Ectodermal cell (in vitro differentiated cells): ENCODE measurements around the gene SLC8A1.

Experiments used
- H3K27ac ChIP-seq: 2 replicates; pipeline ENCODE4 v1.7.0; 2013; ENCODE audit warnings: mild to moderate bottlenecking, low read depth, low read length; ENCODE audit not compliant: insufficient read depth, poor library complexity, severe bottlenecking
- H3K27me3 ChIP-seq: 2 replicates; pipeline ENCODE4 v1.7.0; 2013; ENCODE audit warnings: mild to moderate bottlenecking, low read length; ENCODE audit not compliant: insufficient read depth, control insufficient read depth, poor library complexity, severe bottlenecking
- H3K36me3 ChIP-seq: one replicate; pipeline ENCODE4 v1.7.0; 2013; ENCODE audit warnings: low read length; ENCODE audit not compliant: control insufficient read depth, insufficient read depth
- H3K4me1 ChIP-seq: one replicate; pipeline ENCODE4 v1.7.0; 2013; ENCODE audit warnings: low read length; ENCODE audit not compliant: control insufficient read depth, insufficient read depth
- H3K4me3 ChIP-seq: 2 replicates; pipeline ENCODE4 v1.7.0; 2013; ENCODE audit warnings: low read depth, low read length, control low read depth; ENCODE audit not compliant: insufficient read depth
- H3K9me3 ChIP-seq: 2 replicates; pipeline ENCODE4 v1.7.0; 2013; ENCODE audit warnings: mild to moderate bottlenecking, low read length, moderate library complexity; ENCODE audit not compliant: control insufficient read depth
- WGBS, 2 experiments: methylation state at CpG; one replicate each; pipeline ENCODE4 v1.1.7; 2013; ENCODE audit warnings: missing lambda C conversion rate in 2 of 2; 5-methylcytosine and 5-hydroxymethylcytosine counted together

SLC8A1 gene

DNA sequence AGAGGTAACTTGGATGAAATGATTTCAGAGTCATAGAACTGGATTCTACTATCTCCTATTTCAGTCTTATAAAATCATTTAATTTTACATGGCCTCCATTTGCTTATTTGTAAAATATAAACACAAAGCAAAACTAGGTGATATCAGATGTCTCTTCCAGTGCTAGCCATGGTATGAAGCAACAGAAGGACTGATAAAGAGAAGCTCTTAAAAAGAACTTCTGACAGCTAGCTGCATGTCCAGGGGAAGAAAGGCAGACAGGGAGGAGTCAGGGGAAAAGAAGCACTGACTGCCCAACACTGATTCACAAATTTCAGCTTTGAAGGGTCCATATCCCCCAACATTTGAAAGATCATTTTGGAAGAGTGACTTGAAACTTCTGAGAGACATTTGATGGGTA is 6.4 kb downstream of the SLC8A1 start:
- no peak overlapping the region for H3K4me3 ChIP-seq
- H3K4me1 ChIP-seq, result no peaks in the 10 kb centered on the region
- no peaks in the 10 kb centered on the region for H3K9me3 ChIP-seq
- peaks cover 8% of the 10 kb centered on the region for H3K27me3 ChIP-seq
- H3K36me3 ChIP-seq, result no peaks in the 10 kb centered on the region
- no peak overlapping the region for H3K27ac ChIP-seq

DNA sequence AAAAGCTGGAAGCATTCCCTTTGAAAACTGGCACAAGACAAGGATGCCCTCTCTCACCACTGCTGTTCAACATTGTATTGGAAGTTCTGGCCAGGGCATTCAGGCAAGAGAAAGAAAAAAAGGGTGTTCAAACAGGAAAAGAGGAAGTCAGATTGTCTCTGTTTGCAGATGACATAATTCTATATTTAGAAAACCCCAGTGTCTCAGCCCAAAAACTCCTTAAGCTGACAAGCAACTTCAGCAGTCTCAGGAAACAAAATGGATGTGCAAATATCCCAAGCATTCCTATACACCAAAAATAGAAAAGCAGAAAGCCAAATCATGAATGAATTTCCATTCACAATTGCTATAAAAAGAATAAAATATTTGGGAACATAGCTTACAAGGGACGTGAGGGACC is 11.1 kb downstream of the SLC8A1 start:
- Histone ChIP-seq H3K27me3 (no peaks in the 10 kb centered on the region), H3K27ac (no peak overlapping the region), H3K4me3 (no peak overlapping the region), H3K4me1 (no peaks in the 10 kb centered on the region), H3K9me3 (no peaks in the 10 kb centered on the region), H3K36me3 (no peaks in the 10 kb centered on the region)
- WGBS, 2 experiments, result 86% methylated on average over 1 of the region's 1 CpG; no CpG with 5 or more reads in 1 of the 2 experiments

DNA sequence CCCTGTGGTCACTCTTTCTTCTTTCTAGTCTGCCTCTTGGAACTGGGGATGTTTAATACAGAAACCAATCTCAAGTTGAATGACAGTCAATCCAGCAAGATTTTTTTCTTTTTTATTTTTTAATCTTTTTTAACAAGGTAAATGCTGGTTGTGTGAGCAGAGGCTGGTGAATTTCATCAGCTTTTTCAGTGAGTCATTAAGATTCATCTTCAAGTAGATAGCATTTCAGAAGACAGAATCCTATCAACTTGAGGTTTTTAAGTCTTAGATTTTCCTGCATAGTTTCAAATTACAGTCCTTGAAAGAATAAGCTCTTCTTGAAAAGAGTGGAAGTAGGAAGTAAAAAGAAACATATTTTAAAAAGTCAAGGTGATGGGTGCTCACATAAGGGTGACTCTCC is 12.4 kb downstream of the SLC8A1 start:
- Histone ChIP-seq H3K36me3 (no peaks in the 10 kb centered on the region), H3K9me3 (no peaks in the 10 kb centered on the region), H3K4me1 (no peaks in the 10 kb centered on the region), H3K27ac (no peak overlapping the region), H3K4me3 (no peak overlapping the region), H3K27me3 (no peaks in the 10 kb centered on the region)

DNA sequence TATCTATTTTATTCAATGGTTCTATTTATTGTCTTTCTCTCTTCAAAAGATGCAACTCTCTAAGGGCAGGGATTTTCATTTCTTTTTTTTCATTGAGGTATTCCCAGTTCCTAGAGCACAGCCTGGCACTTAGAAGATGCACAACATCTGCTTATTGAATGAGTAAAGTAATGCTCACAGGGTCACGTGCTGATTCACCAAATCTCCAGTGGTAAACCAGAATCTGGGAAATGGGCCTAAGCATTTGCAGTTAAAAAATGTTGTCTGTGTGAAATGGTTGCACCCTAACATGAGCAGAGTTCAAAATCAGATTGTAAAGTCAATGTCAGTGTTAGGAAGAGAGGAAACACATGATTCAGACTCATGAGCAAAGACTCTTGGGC is 15.8 kb downstream of the SLC8A1 start:
- Histone ChIP-seq H3K27me3 (no peaks in the 10 kb centered on the region), H3K4me3 (no peak overlapping the region), H3K9me3 (no peaks in the 10 kb centered on the region), H3K36me3 (no peaks in the 10 kb centered on the region), H3K4me1 (no peaks in the 10 kb centered on the region), H3K27ac (no peak overlapping the region)
- WGBS, 2 experiments, result 94 to 97% methylated on average over 1 of the region's 1 CpG

DNA sequence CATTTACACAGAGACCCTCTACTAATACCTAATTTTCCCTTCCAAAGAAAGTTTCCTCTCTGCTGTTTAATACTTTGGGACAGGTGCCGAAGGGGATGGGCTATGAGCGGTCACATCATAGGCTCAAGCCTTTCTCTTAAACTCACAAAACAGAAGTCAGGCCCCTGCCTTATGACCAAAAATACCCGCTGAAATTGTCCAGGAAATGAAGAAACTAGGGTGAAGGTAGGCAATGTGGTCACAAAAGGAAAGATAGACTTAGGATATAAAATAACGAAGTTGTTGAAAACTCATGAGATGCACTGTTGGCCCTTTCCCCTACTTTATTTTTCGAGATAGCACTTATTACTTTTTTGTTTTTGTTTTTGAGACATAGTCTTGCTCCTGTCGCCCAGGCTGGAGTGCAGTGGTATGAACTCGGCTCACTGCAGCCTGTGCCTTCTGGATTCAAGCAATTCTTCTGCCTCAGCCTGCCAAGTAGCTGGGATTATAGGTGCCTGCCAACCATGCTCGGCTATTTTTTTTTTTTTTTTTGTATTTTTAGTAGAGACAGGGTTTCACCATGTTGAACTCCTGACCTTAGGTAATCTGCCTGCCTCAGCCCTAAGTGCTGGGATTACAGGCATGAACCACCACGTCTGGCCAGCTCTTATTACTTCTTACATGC is 16.3 kb downstream of the SLC8A1 start:
- Histone ChIP-seq H3K9me3 (no peaks in the 10 kb centered on the region), H3K4me3 (no peak overlapping the region), H3K27me3 (no peaks in the 10 kb centered on the region), H3K4me1 (no peaks in the 10 kb centered on the region), H3K27ac (no peak overlapping the region), H3K36me3 (no peaks in the 10 kb centered on the region)
- WGBS, 2 experiments, result 88 to 95% methylated on average over 9 of the region's 9 CpGs

DNA sequence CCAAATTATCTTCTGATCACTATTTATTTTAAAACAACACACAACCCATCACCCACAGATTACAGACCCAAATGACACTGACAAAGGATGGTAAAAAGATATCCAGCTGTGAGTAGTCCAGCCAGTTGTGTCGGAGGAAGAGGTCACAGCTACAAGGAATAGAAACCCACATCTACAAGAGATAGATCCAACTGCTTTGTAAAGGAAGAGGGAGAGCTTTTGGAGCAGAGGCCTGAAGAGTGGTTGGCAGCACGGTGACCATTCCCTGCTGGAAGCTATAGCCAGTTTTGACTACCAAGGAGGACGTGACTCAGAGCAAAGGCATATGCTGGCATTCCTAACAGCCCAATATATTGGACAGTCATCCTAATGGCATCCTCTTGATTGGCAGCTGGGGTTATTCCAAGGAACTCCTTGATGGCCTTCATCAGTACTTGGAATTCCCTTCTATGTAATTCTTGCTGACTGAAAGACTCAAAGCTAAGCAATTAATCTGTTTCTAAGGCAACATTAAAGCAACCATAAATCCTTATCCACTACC is 17.1 kb downstream of the SLC8A1 start:
- Histone ChIP-seq H3K4me3 (no peak overlapping the region), H3K4me1 (no peaks in the 10 kb centered on the region), H3K27ac (no peak overlapping the region), H3K36me3 (no peaks in the 10 kb centered on the region), H3K9me3 (no peaks in the 10 kb centered on the region), H3K27me3 (no peaks in the 10 kb centered on the region)
- 89% methylated on average over 3 of the region's 3 CpGs for WGBS, 2 experiments

DNA sequence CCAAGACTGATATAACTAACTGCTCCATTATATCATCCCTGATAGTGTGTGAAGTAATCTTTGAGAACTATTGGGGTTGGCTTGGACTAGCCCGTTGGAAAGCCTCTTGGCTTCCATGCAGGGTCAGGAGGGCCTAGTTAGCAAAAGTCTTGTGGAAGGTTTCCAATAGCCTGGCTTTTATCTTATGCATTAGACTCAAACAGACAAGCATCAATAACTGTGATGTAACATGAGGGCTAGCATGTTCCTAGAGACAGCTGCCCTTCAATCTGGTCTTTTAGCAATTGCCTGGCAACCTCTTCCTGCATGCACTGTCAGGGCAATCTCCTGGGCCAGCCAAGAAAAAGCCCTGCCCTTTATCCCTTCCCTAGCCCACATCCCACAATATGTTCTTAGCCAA is 18.2 kb downstream of the SLC8A1 start:
- WGBS, 2 experiments, result 85 to 100% methylated on average over 1 of the region's 1 CpG
- Histone ChIP-seq H3K27me3 (no peaks in the 10 kb centered on the region), H3K4me3 (no peak overlapping the region), H3K9me3 (no peaks in the 10 kb centered on the region), H3K36me3 (no peaks in the 10 kb centered on the region), H3K27ac (no peak overlapping the region), H3K4me1 (no peaks in the 10 kb centered on the region)

DNA sequence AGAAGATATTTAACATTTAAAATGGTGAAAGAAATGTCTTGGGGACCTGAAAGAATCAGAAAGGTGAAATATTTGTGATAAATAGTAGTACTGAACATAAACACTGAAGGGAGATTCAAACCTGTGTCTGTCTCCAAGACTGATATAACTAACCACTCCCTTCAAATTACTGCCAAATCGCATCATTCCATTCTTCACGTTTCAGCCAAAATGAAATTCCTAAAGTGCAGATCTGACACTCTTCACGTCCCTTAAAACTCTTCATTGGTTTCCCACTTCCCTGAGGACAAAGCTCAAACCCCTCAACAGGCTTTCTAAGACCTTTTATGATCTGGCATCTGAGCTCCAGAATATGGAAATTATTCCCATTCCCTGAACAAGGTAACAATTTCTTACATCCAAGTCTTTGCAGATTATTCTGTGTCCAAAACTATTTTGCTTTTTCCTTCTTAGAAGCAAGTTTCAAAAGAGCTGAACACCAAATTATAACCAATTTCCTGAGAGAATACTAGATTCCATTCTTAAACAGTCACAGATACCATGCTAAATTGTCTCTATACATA is 18.9 kb downstream of the SLC8A1 start:
- H3K36me3 ChIP-seq, result no peaks in the 10 kb centered on the region
- no peak overlapping the region for H3K27ac ChIP-seq
- 90 to 92% methylated on average over 3 of the region's 3 CpGs for WGBS, 2 experiments
- H3K4me1 ChIP-seq, result no peaks in the 10 kb centered on the region
- no peaks in the 10 kb centered on the region for H3K27me3 ChIP-seq
- no peaks in the 10 kb centered on the region for H3K9me3 ChIP-seq
- H3K4me3 ChIP-seq, result no peak overlapping the region

DNA sequence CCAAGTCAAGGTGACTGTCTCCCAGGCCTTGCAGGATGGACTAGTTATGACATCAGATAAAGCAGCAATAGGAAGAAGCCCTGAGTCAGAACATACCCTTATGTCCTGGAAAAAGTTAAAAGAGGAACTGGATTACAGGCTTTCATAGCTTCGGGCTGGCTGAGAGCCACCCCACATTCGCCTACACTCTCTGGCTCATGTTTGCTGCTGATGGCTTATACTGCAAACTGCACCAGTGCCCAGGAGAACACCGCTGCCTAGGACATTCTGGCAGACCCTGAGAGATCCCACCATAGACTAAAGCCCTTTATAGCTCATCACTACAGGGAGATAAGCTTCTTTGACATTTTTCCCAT is 20.3 kb downstream of the SLC8A1 start:
- H3K27me3 ChIP-seq, result no peaks in the 10 kb centered on the region
- H3K9me3 ChIP-seq, result no peaks in the 10 kb centered on the region
- H3K36me3 ChIP-seq, result no peaks in the 10 kb centered on the region
- no peak overlapping the region for H3K4me3 ChIP-seq
- 92 to 93% methylated on average over 3 of the region's 3 CpGs for WGBS, 2 experiments
- no peak overlapping the region for H3K27ac ChIP-seq
- no peaks in the 10 kb centered on the region for H3K4me1 ChIP-seq

DNA sequence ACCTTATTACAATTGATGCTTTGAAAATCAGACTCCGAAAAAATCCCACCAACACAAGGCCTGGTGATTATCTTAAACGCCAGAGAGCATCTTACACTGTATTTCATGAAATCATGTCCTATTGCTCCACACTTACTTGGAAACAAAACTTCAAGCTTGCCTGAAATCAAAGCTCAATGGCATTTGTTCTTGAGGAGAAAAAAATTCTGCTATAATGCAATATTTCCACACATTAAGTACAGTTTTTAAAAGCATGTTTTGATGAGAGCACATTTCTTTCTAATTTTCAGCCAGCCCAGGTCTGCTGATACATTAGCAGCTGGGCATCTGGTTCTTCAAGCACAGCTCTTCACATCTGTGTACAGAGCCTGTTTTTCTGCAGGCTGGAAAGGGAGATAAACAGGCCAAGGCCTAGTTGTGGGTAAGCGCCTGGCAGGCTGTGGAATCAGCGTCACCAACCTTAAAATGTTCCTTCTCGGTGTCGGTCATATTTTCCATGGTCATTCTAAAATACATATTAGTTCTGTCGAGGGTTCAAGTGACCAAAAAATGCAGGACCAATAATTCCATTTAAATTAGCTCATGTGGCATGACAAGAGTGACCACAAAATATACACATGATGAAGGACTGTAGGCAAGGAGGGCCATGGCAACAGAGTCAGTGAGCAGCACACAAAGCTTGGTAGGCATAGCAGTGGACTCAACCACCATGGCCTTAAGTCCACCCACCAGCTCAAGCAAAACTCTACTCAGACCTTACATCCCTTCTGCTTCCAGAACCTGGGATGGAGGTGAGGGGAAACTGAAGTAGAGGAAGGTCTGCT is 20.9 kb downstream of the SLC8A1 start:
- Histone ChIP-seq H3K27ac (no peak overlapping the region), H3K4me1 (no peaks in the 10 kb centered on the region), H3K27me3 (no peaks in the 10 kb centered on the region), H3K9me3 (no peaks in the 10 kb centered on the region), H3K4me3 (no peak overlapping the region), H3K36me3 (no peaks in the 10 kb centered on the region)
- WGBS, 2 experiments, result 91 to 95% methylated on average over 7 of the region's 7 CpGs
